Liver (tissue), 9 donors: ENCODE measurements around the gene CREB1. TPM values are rescaled to one million over a fixed set of nuclear protein-coding genes. Genes with fewer than 3 reads are reported as not detected.

Experiments
- DNase-seq: peaks from one replicate; pipeline ENCODE4 v3.0.0-alpha.2; 2017; ENCODE audit warnings: low spot score
- H3K27ac ChIP-seq, 2 donors: one replicate each; pipeline ENCODE4 v1.7.0; 2013; ENCODE audit warnings: inconsistent platforms in 2 of 2, low read length in 2 of 2, control low read depth in 1 of 2, low read depth in 1 of 2, mild to moderate bottlenecking in 1 of 2
- H3K27me3 ChIP-seq, 4 donors: one replicate each; pipeline versions ENCODE4 v1.6.1 to v1.7.0; 2013; ENCODE audit warnings: low read length in 3 of 4, inconsistent platforms in 1 of 4, mild to moderate bottlenecking in 1 of 4, moderate library complexity in 1 of 4; ENCODE audit not compliant: control insufficient read depth in 4 of 4, insufficient read depth in 4 of 4
- H3K36me3 ChIP-seq, 4 donors: one replicate each; pipeline versions ENCODE4 v1.6.1 to v1.7.0; 2013; ENCODE audit warnings: low read length in 3 of 4, mild to moderate bottlenecking in 3 of 4, low read depth in 1 of 4, moderate library complexity in 1 of 4; ENCODE audit not compliant: control insufficient read depth in 4 of 4, insufficient read depth in 3 of 4
- H3K4me1 ChIP-seq, 4 donors: one replicate each; pipeline versions ENCODE4 v1.6.1 to v1.7.0; 2013; ENCODE audit warnings: low read length in 3 of 4, mild to moderate bottlenecking in 3 of 4, moderate library complexity in 1 of 4; ENCODE audit not compliant: control insufficient read depth in 4 of 4, insufficient read depth in 4 of 4
- H3K4me3 ChIP-seq, 3 donors: one replicate each; pipeline versions ENCODE4 v1.6.1 to v1.7.0; 2013; ENCODE audit warnings: low read length in 3 of 3, control low read depth in 1 of 3, low read depth in 1 of 3, mild to moderate bottlenecking in 1 of 3
- H3K9ac ChIP-seq, 2 donors: one replicate each; pipeline ENCODE4 v1.7.0; 2013; ENCODE audit warnings: low read length in 2 of 2, mild to moderate bottlenecking in 2 of 2, moderate library complexity in 2 of 2, control low read depth in 1 of 2, low read depth in 1 of 2
- H3K9me3 ChIP-seq, 4 donors: one replicate each; pipeline versions ENCODE4 v1.6.1 to v1.7.0; 2013; ENCODE audit warnings: low read length in 3 of 4; ENCODE audit not compliant: control insufficient read depth in 4 of 4
- CTCF ChIP-seq: fragments of 150-350 bp; IDR thresholded peaks from 2 replicates; pipeline ENCODE4 v1.5.1; 2017; ENCODE audit warnings: improper control_type of control experiment, low read depth, low read length; ENCODE audit not compliant: missing input control
- EGR1 ChIP-seq, 2 donors: IDR thresholded peaks; 2 replicates each; pipeline ENCODE4 v1.6.1; 2016 to 2018; ENCODE audit warnings: antibody characterized with exemption in 2 of 2, low read depth in 2 of 2
- FOXA1 ChIP-seq: IDR thresholded peaks from 2 replicates; pipeline ENCODE4 v1.6.1; 2016; ENCODE audit warnings: antibody characterized with exemption
- FOXA2 ChIP-seq: IDR thresholded peaks from 2 replicates; pipeline ENCODE4 v1.6.1; 2016; ENCODE audit warnings: antibody characterized with exemption
- GABPA ChIP-seq, 2 donors: IDR thresholded peaks in 1 of 2; conservative IDR thresholded peaks in 1 of 2; 2 replicates each; pipeline ENCODE4 v1.6.1; 2016; ENCODE audit warnings: antibody characterized with exemption in 2 of 2, mild to moderate bottlenecking in 1 of 2, moderate library complexity in 1 of 2
- MAX ChIP-seq: IDR thresholded peaks from 2 replicates; pipeline ENCODE4 v1.6.1; 2016; ENCODE audit warnings: antibody characterized with exemption
- NR2F2 ChIP-seq: IDR thresholded peaks from 2 replicates; pipeline ENCODE4 v1.6.1; 2016; ENCODE audit warnings: antibody characterized with exemption
- REST ChIP-seq: IDR thresholded peaks from 2 replicates; pipeline ENCODE4 v1.6.1; 2016; ENCODE audit warnings: antibody characterized with exemption, mild to moderate bottlenecking
- YY1 ChIP-seq: IDR thresholded peaks from 2 replicates; pipeline ENCODE4 v1.6.1; 2016; ENCODE audit warnings: antibody characterized with exemption, mild to moderate bottlenecking
- ZBTB33 ChIP-seq: IDR thresholded peaks from 2 replicates; pipeline ENCODE4 v1.6.1; 2016; ENCODE audit warnings: antibody characterized with exemption
- WGBS: extraction: QIAGEN DNeasy Blood & Tissue Kit; methylation state at CpG from one replicate; pipeline ENCODE4 v1.1.7; 2013; 5-methylcytosine and 5-hydroxymethylcytosine counted together
- polyA plus RNA-seq, 2 donors: library from polyadenylated mRNA; stranded (reverse) in 1 of 2; unstranded in 1 of 2; fragments of 200-250 nt in 1 of 2; fragments of >200 nt in 1 of 2; fragmentation: Nextera tagmentation in 1 of 2; extraction: Ambion mirVana in 1 of 2; gene quantifications; one replicate each; pipeline versions ENCODE4 v1.2.1 to v1.2.3, GENCODE V29; 2013 to 2015
- total RNA-seq, 2 donors: library from RNA; depleted of rRNA; stranded (reverse); fragments of >200 nt; gene quantifications; one replicate each; pipeline ENCODE4 v1.2.3, GENCODE V29; 2014
- donor health status: healthy.
- donor health status: healthy.
- donor health status: healthy.
- donor health status: healthy.
- donor health status: healthy.

The CREB1 gene
- total and polyA plus RNA-seq, 4 donors: 4.4 to 24.4 (median 14.5) TPM

- no peak overlapping the region for H3K27ac ChIP-seq
- H3K36me3 ChIP-seq: peaks cover 0 to 7% (median under 1%) of the 10 kb centered on the region in 4 donors
- no peaks in the 10 kb centered on the region for H3K27me3 ChIP-seq
- no peaks in the 10 kb centered on the region for H3K9me3 ChIP-seq
- DNase-seq: no peak
- H3K9ac ChIP-seq: no peak overlapping the region
- WGBS: 98% methylated on average over 1 of the region's 1 CpG
- TF ChIP-seq EGR1 (IDR thresholded peaks at IDR 0.05; ENCODE audit: low read depth in 2 of 2) (no peak), FOXA2 (no peak), FOXA1 (no peak), ZBTB33 (no peak), GABPA (IDR thresholded peaks at IDR 0.05 in 1 of 2, conservative IDR thresholded peaks at IDR 0.05 in 1 of 2) (no peak)
- H3K4me3 ChIP-seq: no peak overlapping the region
- H3K4me1 ChIP-seq: no peaks in the 10 kb centered on the region
Observed at GRCh38 chr2:207601774-207602173, 72.0 kb downstream of the CREB1 start.

- Histone ChIP-seq H3K36me3 (peaks cover 0 to 2% (median 0%) of the 10 kb centered on the region in 4 donors), H3K9ac (no peak overlapping the region), H3K27me3 (no peaks in the 10 kb centered on the region), H3K9me3 (no peaks in the 10 kb centered on the region), H3K4me3 (no peak overlapping the region), H3K4me1 (no peaks in the 10 kb centered on the region), H3K27ac (no peak overlapping the region)
- WGBS: 88% methylated on average over 2 of the region's 2 CpGs
- DNase-seq: no peak
- TF ChIP-seq FOXA1 (no peak), GABPA (IDR thresholded peaks at IDR 0.05 in 1 of 2, conservative IDR thresholded peaks at IDR 0.05 in 1 of 2) (no peak), YY1 (no peak), MAX (no peak), NR2F2 (no peak), ZBTB33 (no peak), CTCF (no peak), REST (no peak), FOXA2 (no peak)
Observed at GRCh38 chr2:207603486-207603885, 73.7 kb downstream of the CREB1 start.
